Upper lobe of right lung (tissue), 1 donor: ENCODE measurements around the gene C4BPB. TPM values are rescaled to one million over a fixed set of nuclear protein-coding genes. Genes with fewer than 3 reads are reported as not detected.

ENCODE experiments used
- ATAC-seq: fragments of 200-7000 bp; cut with Tn5 transposase; one replicate; pipeline ENCODE4 v1.9.1; 2020; ENCODE audit warnings: mild to moderate bottlenecking, moderate library complexity
- DNase-seq: peaks from one replicate; pipeline ENCODE4 v3.0.0-alpha.2; 2020
- H3K27ac ChIP-seq: fragments of 200-600 bp; one replicate; pipeline ENCODE4 v1.8.0; 2022
- H3K27me3 ChIP-seq: fragments of 200-600 bp; one replicate; pipeline ENCODE4 v1.8.0; 2022; ENCODE audit warnings: mild to moderate bottlenecking
- H3K36me3 ChIP-seq: fragments of 200-600 bp; one replicate; pipeline ENCODE4 v1.8.0; 2022
- H3K4me1 ChIP-seq: fragments of 200-600 bp; one replicate; pipeline ENCODE4 v1.8.0; 2022
- H3K4me3 ChIP-seq: fragments of 200-600 bp; one replicate; pipeline ENCODE4 v1.8.0; 2022; ENCODE audit warnings: mild to moderate bottlenecking
- H3K9me3 ChIP-seq: fragments of 200-600 bp; one replicate; pipeline ENCODE4 v1.8.0; 2022
- intact Hi-C: fragments of 100-400 bp; cut with DNase I; formaldehyde crosslinking; loops from one replicate; pipeline ENCODE4 v1.11.0; 2022
- total RNA-seq: library from RNA; stranded (reverse); fragmentation: NEBNext Ultra II Directional; extraction: Animal tissue kit (Norgen Biotek cat#: 25700); gene quantifications from one replicate; pipeline ENCODE4 v1.2.1, GENCODE V29; 2021
- TF ChIP-seq, protein P1 (sequence below): fragments of 200-600 bp; IDR thresholded peaks from one replicate; pipeline ENCODE4 v1.8.0; 2022; ENCODE audit warnings: antibody characterized with exemption
- donor health status: DM: no; HTN: yes; CAD: no; lungs with severe emphysema.

The C4BPB gene
- total RNA-seq, 1 donor from 2014 or later = 6.6 TPM

DNA sequence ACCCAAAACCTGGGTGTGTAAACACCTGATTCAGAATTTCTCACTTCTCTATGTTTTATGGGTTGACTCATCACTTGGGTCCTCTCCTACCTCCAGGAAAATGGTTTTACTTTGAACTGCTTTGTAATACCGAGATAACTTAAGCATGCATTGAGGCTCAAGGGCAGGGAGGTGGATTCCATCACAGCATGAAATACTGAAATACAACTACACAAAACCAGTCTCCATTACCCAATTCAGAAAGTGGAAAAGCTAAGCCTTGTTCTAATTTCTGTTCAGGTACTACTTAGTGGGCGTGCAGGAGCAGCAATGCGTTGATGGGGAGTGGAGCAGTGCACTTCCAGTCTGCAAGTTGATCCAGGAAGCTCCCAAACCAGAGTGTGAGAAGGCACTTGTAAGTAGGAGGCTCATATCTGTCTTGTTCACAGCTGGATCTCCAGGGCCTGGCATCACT is 9.2 kb downstream of the C4BPB start:
- ATAC-seq = no peak
- no peaks in the 10 kb centered on the region for H3K27me3 ChIP-seq
- intact Hi-C loops = no loop called here
- DNase-seq = no peak
- no peaks in the 10 kb centered on the region for H3K4me1 ChIP-seq
- H3K36me3 ChIP-seq = no peaks in the 10 kb centered on the region
- TF ChIP-seq, protein P1, sequence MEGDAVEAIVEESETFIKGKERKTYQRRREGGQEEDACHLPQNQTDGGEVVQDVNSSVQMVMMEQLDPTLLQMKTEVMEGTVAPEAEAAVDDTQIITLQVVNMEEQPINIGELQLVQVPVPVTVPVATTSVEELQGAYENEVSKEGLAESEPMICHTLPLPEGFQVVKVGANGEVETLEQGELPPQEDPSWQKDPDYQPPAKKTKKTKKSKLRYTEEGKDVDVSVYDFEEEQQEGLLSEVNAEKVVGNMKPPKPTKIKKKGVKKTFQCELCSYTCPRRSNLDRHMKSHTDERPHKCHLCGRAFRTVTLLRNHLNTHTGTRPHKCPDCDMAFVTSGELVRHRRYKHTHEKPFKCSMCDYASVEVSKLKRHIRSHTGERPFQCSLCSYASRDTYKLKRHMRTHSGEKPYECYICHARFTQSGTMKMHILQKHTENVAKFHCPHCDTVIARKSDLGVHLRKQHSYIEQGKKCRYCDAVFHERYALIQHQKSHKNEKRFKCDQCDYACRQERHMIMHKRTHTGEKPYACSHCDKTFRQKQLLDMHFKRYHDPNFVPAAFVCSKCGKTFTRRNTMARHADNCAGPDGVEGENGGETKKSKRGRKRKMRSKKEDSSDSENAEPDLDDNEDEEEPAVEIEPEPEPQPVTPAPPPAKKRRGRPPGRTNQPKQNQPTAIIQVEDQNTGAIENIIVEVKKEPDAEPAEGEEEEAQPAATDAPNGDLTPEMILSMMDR = no peak
- no peak overlapping the region for H3K27ac ChIP-seq
- H3K4me3 ChIP-seq = no peak overlapping the region
- H3K9me3 ChIP-seq = no peaks in the 10 kb centered on the region

GRCh38 chr1:207101720-207102119 is 13.1 kb downstream of the C4BPB start:
- Histone ChIP-seq H3K4me3 (no peak overlapping the region), H3K4me1 (no peaks in the 10 kb centered on the region), H3K27ac (no peak overlapping the region), H3K9me3 (no peaks in the 10 kb centered on the region), H3K27me3 (no peaks in the 10 kb centered on the region), H3K36me3 (no peaks in the 10 kb centered on the region)
- intact Hi-C loops = no loop called here
- DNase-seq (no peak), ATAC-seq (no peak)
- TF ChIP-seq, protein P1 = no peak

GRCh38 chr1:207102146-207102545 is 13.5 kb downstream of the C4BPB start:
- Histone ChIP-seq H3K36me3 (no peaks in the 10 kb centered on the region), H3K9me3 (no peaks in the 10 kb centered on the region), H3K4me3 (no peak overlapping the region), H3K27ac (no peak overlapping the region), H3K27me3 (no peaks in the 10 kb centered on the region), H3K4me1 (no peaks in the 10 kb centered on the region)
- intact Hi-C loops = no loop called here
- TF ChIP-seq, protein P1 = no peak
- DNase-seq (no peak), ATAC-seq (no peak)

DNA sequence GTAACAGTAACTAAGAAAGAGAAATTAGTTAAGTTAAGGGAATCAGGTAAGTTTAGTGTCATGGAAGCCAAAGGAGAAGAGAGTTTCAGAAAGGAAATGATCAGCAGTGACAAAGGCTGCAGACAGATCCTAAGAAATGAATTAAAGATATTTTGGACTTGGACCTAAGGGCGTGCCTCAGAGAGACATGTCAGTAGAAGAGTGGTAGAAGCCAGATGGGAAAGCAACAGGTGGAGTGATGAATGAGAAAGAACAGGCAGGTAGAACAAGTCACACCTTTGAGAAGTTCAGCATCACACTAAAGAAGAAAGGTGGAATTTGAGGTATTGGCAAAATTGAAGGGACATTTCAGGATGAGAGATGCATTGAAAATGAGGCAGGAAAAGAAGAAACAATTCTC is 14.0 kb downstream of the C4BPB start:
- Histone ChIP-seq H3K4me3 (no peak overlapping the region), H3K36me3 (no peaks in the 10 kb centered on the region), H3K9me3 (no peaks in the 10 kb centered on the region), H3K4me1 (no peaks in the 10 kb centered on the region), H3K27ac (no peak overlapping the region), H3K27me3 (no peaks in the 10 kb centered on the region)
- no peak for DNase-seq
- ATAC-seq = no peak
- TF ChIP-seq, protein P1 = no peak
- intact Hi-C loops = no loop called here

DNA sequence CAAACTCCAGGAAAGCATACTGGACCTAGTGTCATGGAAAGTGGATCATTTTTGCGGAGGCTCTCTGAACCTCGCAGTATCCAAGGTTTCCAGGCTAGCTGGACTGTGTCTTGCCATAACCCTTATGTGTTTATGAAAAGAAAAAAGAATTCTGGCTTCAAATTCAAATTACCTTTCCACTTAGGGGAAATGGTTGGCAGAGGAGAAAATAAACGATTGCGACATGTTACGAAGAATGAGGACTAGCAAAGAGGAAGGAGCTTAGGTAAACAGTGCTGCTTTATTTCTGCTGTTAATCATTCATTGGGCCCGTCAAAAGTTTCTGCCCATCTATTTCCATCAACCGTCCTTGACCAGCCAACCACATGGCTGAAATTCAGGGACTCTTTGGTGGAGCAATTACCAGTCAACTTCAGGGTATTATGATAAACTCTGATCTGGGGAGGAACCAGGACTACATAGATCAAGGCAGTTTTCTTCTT is 15.3 kb downstream of the C4BPB start, which contains the start of gene C4BPA:
Gene C4BPA (plus strand): TSS at position 342 of the 482 bp plus-strand sequence. CDS start 8,793 bp downstream, outside the sequence.
- no peaks in the 10 kb centered on the region for H3K36me3 ChIP-seq
- DNase-seq = no peak
- H3K4me1 ChIP-seq = no peaks in the 10 kb centered on the region
- peak; percentile 90 for ATAC-seq
- H3K27ac ChIP-seq = no peak within 1 kb of the TSS
- H3K9me3 ChIP-seq = no peaks in the 10 kb centered on the region
- peak within 1 kb of the TSS; percentile 37 for H3K4me3 ChIP-seq
- H3K27me3 ChIP-seq = no peaks in the 10 kb centered on the region
- intact Hi-C loops = no loop called here
- TF ChIP-seq, protein P1 = no peak

- Histone ChIP-seq H3K4me3 (no peak overlapping the region), H3K9me3 (no peaks in the 10 kb centered on the region), H3K36me3 (no peaks in the 10 kb centered on the region), H3K4me1 (no peaks in the 10 kb centered on the region), H3K27me3 (no peaks in the 10 kb centered on the region), H3K27ac (no peak overlapping the region)
- DNase-seq (no peak), ATAC-seq (no peak)
- intact Hi-C loops = no loop called here
- TF ChIP-seq, protein P1 = no peak
Measured at GRCh38 chr1:207109004-207109403, 20.3 kb downstream of the C4BPB start.
